RWPE1 (cell line): ENCODE data around the gene SREBF1.

Experiments used
- CTCF ChIA-PET: fragments of 350-600 bp; sonication (Branson Sonifier 250); formaldehyde crosslinking; extraction: SDS; loops from one replicate; lab custom pipeline; 2021; lab: Yijun Ruan, JAX
- POLR2A ChIA-PET: fragments of 400-600 bp; formaldehyde crosslinking; extraction: SDS; loops from one replicate; lab custom pipeline; 2020; ENCODE audit warnings: antibody characterized with exemption; ENCODE audit not compliant: low non-redundant PET; lab: Yijun Ruan, JAX
- DNase-seq: peaks from one replicate; pipeline ENCODE4 v3.0.0; 2012; ENCODE audit warnings: low spot score
- H3K27ac ChIP-seq: fragments of 450-650 bp; 2 replicates; pipeline ENCODE4 v1.5.1; 2017
- TF ChIP-seq, protein P1 (sequence below): fragments of 450-650 bp; conservative IDR thresholded peaks from 2 replicates; pipeline ENCODE4 v1.5.1; 2017; ENCODE audit warnings: low read depth, mild to moderate bottlenecking

The SREBF1 gene

DNA sequence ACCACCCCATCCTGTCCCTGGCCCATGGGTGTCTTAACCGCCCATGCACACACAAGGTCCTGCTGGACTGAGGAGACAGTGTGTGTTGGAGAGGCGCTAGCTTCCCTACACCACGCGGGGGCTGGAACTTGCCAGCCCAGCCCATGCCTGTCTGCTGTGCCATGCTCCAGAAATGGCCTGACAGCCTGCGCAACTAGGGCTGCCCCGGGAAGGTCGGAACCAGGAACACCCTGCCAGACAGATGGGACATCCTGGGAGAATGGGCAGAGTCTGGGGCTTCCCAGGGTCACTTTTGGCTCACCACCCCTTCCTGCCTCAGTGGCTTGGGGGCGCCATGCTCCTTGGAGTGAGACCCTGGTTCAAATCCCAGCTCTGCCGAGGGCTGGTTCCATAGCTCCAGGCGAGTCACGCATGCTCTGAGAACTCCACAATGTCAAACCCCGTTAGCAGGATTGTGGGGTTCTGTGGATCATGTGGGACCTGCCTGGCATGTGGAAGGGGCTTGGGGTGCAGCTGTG lies 36.2 kb downstream of the SREBF1 start:
- ChIA-PET POLR2A (interaction anchor here (0.6 kb wide), 1 partner anchor 33 kb away, joined by 4 read pairs; no protein-coding TSS in a partner anchor), CTCF (interaction anchor here (0.6 kb wide), 1 partner anchor 26 kb away, joined by 3 read pairs; no protein-coding TSS in a partner anchor)
- peak overlapping the region; percentile 97 for H3K27ac ChIP-seq
- TF ChIP-seq, protein P1, sequence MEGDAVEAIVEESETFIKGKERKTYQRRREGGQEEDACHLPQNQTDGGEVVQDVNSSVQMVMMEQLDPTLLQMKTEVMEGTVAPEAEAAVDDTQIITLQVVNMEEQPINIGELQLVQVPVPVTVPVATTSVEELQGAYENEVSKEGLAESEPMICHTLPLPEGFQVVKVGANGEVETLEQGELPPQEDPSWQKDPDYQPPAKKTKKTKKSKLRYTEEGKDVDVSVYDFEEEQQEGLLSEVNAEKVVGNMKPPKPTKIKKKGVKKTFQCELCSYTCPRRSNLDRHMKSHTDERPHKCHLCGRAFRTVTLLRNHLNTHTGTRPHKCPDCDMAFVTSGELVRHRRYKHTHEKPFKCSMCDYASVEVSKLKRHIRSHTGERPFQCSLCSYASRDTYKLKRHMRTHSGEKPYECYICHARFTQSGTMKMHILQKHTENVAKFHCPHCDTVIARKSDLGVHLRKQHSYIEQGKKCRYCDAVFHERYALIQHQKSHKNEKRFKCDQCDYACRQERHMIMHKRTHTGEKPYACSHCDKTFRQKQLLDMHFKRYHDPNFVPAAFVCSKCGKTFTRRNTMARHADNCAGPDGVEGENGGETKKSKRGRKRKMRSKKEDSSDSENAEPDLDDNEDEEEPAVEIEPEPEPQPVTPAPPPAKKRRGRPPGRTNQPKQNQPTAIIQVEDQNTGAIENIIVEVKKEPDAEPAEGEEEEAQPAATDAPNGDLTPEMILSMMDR: no peak
- DNase-seq: no peak

DNA sequence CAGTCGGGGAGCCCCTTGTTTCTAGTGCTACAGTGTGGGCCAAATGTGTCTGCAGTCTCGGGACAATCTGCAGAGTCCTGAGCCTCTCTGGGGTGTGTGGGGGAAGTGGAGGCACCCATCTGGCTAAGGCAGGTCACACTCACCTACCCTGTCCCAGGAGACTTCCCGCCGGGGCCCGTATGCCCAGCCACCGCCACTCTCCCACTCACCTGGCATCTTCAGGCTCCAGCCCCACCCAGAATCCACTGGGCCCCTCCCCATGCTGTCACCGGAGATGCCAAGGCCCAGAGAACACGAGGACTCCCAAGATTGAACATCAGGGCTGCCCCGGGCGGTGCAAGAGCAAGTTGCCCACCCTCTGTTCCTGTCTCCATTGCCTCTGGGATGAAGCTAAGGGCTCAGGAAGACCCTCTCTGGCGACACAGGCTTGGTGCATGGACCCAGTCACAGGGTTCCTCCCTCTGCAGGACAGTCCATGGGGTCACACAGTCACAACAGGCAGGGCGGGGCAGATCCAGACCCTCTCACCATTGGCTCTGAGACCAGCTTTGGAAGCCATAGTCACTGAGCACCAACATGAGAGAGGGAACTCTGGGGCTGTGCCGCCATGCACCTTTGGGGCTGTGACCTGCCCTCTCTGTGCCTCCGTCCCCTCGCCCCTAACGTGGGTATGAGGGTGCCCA lies 38.1 kb downstream of the SREBF1 start:
- TF ChIP-seq, protein P1: no peak
- no peak for DNase-seq
- ChIA-PET CTCF (interaction anchor here (0.6 kb wide), 1 partner anchor 1691 kb away, joined by 3 read pairs; no protein-coding TSS in a partner anchor), POLR2A (no interaction called here)
- H3K27ac ChIP-seq: peak overlapping the region; percentile 97; the same call in 1 of the 2 replicates

DNA sequence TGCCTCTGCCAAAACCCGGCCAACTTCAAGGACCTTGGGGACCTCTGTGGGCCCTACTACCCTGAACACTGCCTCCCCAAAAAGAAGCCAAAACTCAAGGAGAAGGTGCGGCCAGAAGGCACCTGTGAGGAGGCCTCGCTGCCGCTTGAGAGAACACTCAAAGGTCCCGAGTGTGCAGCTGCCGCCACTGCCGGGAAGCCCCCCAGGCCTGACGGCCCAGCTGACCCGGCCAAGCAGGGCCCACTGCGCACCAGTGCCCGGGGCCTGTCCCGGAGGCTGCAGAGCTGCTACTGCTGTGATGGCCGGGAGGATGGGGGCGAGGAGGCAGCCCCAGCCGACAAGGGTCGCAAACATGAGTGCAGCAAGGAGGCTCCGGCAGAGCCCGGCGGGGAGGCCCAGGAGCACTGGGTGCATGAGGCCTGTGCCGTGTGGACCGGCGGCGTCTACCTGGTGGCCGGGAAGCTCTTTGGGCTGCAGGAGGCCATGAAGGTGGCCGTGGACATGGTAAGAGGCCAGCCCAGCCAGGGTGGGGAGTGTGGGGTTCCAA lies 38.7 kb downstream of the SREBF1 start:
- DNase-seq: no peak
- TF ChIP-seq, protein P1: no peak
- POLR2A ChIA-PET: no interaction called here
- CTCF ChIA-PET: no interaction called here
- H3K27ac ChIP-seq: 0 out of 2 replicates have a peak overlapping the region, but pooled peaks have one; percentile 6

DNA sequence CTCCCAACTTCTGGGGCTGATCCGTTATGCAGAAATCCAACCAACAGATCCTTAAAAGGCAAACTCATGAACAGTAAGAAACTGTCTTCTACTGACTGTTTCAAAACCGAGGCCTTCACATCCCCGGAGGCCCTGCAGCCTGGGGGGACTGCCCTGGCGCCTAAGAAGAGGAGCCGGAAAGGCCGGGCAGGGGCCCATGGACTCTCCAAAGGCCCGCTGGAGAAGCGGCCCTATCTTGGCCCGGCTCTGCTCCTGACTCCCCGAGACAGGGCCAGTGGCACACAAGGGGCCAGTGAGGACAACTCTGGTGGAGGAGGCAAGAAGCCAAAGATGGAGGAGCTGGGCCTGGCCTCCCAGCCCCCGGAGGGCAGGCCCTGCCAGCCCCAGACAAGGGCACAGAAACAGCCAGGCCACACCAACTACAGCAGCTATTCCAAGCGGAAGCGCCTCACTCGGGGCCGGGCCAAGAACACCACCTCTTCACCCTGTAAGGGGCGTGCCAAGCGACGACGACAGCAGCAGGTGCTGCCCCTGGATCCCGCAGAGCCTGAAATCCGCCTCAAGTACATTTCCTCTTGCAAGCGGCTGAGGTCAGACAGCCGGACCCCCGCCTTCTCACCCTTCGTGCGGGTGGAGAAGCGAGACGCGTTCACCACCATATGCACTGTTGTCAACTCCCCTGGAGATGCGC lies 39.5 kb downstream of the SREBF1 start:
- TF ChIP-seq, protein P1: no peak
- ChIA-PET POLR2A (no interaction called here), CTCF (no interaction called here)
- H3K27ac ChIP-seq: peak overlapping the region; percentile 22
- DNase-seq: no peak

DNA sequence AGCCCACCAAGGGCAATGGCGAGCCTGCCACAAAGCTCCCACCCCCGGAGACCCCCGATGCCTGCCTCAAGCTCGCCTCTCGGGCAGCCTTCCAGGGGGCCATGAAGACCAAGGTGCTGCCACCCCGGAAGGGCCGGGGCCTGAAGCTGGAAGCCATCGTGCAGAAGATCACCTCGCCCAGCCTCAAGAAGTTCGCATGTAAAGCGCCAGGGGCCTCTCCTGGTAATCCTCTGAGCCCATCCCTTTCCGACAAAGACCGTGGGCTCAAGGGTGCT lies 40.1 kb downstream of the SREBF1 start:
- TF ChIP-seq, protein P1: no peak
- DNase-seq: no peak
- POLR2A ChIA-PET: no interaction called here
- CTCF ChIA-PET: no interaction called here
- peak overlapping the region; percentile 22 for H3K27ac ChIP-seq

DNA sequence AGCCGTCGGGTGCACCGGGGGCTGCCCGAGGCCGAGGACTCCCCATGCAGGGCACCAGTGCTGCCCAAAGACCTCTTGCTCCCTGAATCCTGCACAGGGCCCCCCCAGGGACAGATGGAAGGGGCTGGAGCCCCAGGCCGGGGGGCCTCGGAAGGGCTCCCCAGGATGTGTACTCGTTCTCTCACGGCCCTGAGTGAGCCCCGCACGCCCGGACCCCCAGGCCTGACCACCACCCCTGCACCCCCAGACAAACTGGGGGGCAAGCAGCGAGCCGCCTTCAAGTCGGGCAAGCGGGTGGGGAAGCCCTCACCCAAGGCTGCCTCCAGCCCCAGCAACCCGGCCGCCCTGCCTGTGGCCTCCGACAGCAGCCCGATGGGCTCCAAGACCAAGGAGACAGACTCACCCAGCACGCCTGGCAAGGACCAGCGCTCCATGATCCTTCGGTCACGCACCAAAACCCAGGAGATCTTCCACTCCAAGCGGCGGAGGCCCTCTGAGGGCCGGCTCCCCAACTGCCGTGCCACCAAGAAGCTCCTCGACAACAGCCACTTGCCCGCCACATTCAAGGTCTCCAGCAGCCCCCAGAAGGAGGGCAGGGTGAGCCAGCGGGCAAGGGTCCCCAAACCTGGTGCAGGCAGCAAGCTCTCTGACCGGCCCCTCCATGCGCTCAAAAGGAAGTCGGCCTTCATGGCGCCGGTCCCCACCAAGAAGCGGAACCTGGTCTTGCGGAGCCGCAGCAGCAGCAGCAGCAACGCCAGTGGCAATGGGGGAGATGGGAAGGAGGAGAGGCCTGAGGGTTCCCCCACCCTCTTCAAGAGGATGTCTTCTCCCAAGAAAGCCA lies 40.6 kb downstream of the SREBF1 start:
- DNase-seq: no peak
- ChIA-PET CTCF (interaction anchor here (1.0 kb wide), 1 partner anchor 22 kb away, joined by 3 read pairs; no protein-coding TSS in a partner anchor), POLR2A (no interaction called here)
- TF ChIP-seq, protein P1: no peak
- peak overlapping the region; percentile 22 for H3K27ac ChIP-seq
